HG03095 (cell line): ENCODE measurements around the gene DCTD.
"Not testable (repeated sequence)": the region's sequence is repeated elsewhere in the genome, so short reads cannot be mapped to it uniquely, and the experiment has no call there.

Experiments used
- ATAC-seq: cut with Tn5 transposase; IDR thresholded peaks from one replicate; pipeline ENCODE4 v1.9.1; 2021; ENCODE audit warnings: moderate library complexity; ENCODE audit not compliant: unreplicated experiment

Gene DCTD

DNA sequence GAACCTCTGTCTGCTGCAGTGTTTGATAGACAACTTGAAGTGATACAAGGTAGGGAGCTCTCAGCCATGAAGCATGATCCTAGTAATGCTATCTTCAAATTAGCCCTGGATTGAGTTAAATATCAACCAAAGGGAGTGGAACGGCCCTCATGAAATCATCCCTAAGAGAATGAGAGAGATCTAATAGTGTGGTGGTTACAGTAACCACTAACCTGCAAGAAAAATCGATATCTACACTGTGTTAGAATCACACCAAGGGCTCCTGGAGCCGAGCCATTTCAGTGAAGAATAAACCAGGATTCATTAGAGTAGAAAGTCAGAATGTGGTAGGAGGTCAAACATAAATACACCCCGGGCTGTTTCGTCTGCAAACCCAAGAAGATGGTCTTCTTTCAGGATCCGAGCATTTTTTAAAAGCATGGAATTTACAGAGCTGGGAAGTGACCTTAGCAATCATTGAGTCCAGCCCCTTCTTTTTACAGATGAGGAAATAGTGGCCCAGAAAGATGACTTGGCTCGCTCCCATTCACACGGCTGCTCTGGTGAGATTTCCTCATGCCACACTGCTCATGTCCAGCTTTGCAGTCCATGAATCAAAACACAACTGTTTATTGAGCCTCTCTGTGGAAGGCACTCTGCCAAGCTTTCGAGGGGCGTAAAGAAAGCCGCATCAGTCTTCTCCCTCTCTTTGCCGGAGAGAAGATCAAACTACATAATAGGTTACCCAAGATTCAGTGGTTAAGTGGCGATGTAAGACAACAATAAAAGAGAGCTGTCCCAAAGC is 5.5 kb upstream of the DCTD start:
- no peak for ATAC-seq

- ATAC-seq, result no peak
These were observed 4.4 kb upstream of the DCTD start for GRCh38 chr4:182921608-182922007.

DNA sequence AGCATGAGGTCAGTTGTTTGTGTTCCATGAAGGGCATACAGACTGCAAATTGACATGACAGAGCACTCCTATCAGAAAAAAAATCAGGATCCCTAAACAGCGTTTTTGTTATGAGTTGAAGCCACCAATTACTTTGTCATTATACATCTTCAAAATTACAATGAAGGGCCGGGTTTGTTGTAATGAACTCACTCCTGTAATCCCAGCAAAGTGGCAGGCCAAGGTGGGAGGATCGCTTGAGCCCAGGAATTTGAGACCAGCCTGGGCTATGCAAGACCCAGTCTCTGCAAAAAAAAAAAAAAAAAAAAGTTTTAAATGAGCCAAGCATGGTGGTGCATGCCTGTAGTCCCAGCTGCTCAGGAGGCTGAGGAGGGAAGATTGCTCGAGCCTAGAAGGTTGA is 3.5 kb upstream of the DCTD start:
- ATAC-seq, result no peak

GRCh38 chr4:182918791-182919302 is 1.7 kb upstream of the DCTD start:
- peak; percentile 30 for ATAC-seq

DNA sequence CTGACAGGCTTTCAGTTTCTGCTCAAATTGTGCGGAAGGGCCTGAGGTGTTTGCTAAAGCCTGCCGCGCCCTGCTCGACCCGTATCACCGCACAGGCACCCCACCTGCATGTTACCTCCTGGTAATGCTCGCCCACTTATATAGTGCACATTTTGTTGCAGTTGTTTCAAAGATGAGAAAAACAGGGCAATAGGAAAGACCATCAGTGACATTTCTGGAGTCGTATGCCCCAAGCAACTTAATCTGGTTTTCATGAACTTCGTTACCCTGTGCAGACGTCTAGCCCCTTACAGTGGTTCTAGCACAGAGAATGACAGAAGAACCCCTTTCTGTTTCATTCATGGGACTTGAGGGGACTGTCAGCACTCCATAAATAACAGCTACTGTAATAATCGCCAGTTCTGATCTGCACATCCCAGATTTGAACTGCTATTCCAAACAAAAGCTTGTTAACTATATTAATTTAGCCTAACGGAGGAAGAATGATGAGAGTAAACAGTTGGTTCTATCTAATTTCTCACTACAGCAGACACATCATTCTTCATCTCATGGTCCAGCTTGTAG is 940 bp upstream of the DCTD start:
- ATAC-seq, result peak; percentile 24

- peak; percentile 18 for ATAC-seq
These were observed 554 bp downstream of the DCTD start for GRCh38 chr4:182916483-182917181.

DNA sequence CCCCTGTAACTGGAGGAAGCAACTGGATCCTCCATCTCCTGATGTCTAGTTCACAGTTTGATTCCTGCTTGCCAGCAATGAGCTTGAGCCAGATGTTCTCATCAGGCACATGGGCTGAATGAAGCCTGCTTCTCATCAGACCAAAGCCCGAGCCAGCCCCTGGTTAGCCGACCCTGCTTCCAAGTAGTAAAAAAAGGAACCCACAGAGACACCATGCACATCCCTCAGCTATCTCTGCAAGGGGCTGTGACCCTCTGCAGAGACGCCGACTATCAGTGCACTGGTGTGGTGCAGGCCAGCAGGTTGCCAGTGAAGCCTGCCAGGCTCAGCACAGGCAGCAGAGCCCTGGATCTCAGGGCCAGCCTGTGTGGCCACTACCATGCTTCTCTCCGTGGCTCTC is 2.8 kb downstream of the DCTD start:
- no peak for ATAC-seq

DNA sequence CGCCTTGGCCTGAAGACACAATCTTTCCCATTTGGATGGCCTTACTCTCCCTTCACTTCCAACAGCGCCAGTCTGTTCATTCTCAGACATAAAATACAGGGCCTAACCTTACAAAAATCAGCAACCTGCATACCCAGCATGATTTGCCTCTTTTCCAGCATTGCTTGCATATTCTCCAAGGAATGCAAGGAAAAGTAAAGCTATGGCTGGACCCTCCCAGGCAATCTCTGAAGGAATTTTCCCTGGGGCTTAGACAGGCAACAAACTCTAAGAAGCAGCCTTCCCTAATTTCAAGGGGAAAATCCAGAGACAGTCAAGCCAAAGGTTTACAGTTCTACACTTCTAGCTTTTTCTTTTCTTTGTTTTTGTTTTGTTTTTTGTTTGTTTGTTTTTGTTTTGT is 3.6 kb downstream of the DCTD start:
- ATAC-seq, result no peak

GRCh38 chr4:182913036-182913435 is 4.2 kb downstream of the DCTD start:
- no peak for ATAC-seq

DNA sequence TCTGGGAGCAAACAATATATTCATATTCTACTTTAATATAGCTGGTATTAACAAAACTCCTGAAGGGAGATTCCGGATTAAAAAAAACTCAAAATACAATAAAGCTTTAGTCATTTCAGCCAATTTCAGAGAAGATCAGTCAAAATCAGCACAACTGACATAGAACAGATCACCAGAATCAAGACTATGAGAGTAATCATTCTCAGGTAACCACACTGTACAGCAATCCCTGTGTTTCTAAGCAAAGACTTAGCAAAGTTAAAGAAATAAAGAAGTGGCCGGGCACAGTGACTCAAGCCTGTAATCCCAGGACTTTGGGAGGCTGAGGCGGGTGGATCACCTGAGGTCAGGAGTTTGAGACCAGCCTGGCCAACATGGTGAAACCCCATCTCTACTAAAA is 9.1 kb downstream of the DCTD start:
- no peak for ATAC-seq

- no peak for ATAC-seq
These were observed 9.8 kb downstream of the DCTD start for GRCh38 chr4:182907396-182907795.

- no peak for ATAC-seq
These were observed 10.4 kb downstream of the DCTD start for GRCh38 chr4:182906786-182907185.

DNA sequence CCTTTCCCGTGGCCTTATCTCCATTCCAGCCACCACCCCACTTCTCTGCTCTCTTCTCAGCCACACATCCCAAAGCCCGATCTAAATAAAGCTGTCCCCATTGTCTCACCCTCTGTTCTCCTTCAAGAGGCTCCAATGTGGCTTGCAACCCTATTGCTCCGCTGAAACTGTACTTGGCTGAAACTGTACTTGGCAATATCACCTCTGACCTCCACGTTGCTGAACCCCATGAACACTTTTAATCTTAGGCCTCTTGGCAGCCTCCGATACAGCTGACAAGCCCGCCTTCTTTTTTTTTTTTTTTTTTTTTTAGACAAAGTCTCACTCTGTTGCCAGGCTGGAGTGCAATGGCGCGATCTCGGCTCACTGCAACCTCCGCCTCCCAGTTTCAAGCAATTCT is 12.1 kb downstream of the DCTD start:
- ATAC-seq, result no peak

DNA sequence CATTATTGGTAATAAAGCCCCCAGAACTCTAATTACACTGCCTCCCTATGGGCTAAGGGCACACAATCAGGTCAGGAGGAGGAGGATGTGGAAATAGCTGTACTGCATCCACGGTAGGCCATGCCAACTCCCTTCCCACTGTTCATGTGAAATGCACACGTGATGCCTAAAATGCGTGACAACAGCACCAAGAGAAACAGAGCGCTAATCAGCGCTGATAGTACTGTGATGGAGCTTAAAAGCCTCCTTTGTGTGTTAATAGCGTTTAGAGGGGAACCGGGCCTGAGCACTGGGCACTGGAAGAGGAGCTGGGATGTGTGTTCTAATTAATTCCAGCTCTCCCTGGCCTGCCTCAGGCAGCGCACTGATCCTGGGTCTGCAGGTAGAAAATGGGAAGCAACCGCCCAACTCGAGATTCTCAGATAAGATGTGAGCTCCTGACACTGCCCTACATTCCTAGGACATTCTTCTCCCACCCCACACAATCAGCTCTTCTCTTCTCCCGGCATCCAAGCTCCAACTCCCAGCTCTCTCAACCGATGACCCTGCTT is 12.9 kb downstream of the DCTD start:
- no peak for ATAC-seq

- ATAC-seq, result no peak
These were observed 14.2 kb downstream of the DCTD start for GRCh38 chr4:182903013-182903412.

DNA sequence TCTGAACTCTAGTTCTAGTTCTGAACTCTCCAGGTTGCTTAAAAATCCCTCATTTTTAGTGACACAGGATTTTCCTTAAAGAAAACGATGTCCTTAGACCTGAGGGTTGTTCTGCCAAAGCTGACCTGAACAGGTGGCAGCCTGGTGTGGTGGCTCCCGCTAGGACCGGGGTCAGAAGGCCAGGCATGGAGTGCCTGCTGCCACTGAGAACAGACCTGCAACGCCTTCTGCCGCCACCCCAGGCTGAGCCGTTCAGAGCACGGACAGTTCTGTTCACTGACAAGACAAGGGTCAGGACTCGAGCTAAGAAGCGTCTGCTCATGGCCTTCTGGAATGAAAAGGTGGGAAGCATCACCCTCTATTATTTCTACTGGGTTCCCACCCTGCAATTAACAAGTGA is 15.8 kb downstream of the DCTD start:
- ATAC-seq, result no peak

- ATAC-seq, result not testable (repeated sequence)
These were observed 17.2 kb downstream of the DCTD start for GRCh38 chr4:182900021-182900420.

DNA sequence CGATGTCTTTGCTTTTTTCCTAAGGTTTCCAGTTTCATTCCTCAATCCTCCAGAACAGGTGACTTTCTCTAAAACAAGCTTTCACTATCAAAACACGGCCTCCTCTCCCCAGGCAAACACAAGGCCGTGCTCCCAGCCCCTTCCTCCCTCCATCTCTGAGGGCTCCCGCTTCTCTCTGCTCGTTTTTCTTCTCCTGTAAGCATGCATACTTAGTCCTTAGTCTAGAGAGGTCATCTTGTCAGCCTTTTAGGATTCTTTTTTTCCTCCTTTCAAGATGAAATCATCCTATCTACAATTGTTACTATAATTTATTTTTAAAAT is 18.7 kb downstream of the DCTD start:
- ATAC-seq, result no peak

GRCh38 chr4:182897601-182898478 is 19.3 kb downstream of the DCTD start:
- no peak for ATAC-seq

GRCh38 chr4:182896421-182896820 is 20.8 kb downstream of the DCTD start:
- no peak for ATAC-seq

DNA sequence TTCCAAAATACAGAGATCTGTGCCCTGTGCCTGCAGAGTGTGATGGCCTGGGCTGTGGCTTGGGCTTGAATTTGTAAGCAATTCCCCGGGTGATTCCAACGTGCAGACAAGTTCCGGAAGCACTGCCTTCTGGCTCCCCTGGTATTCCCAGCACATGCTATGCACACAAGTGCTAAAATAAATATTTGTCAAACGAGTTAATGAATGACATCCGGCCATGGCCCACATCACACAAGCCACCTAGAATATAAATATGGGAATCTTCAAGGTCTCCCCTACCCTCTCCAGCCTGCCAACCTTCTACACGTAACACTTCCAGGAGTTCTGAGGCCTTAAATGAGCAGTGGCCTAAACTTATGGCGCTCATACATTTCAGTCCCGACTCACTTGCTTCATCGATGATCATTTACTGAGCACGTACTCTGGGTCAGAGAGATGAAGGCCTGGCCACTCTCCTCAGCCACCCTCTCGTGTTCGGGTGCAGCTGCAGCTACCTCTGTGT is 21.3 kb downstream of the DCTD start:
- no peak for ATAC-seq
